ENCODE data around the gene PLEKHG3. TPM values are rescaled to one million over a fixed set of nuclear protein-coding genes. Genes with fewer than 3 reads are reported as not detected.

The PLEKHG3 gene
- total RNA-seq, 4 donors from 2014 or later: 33.3 to 73.9 (median 63.1) TPM

DNA sequence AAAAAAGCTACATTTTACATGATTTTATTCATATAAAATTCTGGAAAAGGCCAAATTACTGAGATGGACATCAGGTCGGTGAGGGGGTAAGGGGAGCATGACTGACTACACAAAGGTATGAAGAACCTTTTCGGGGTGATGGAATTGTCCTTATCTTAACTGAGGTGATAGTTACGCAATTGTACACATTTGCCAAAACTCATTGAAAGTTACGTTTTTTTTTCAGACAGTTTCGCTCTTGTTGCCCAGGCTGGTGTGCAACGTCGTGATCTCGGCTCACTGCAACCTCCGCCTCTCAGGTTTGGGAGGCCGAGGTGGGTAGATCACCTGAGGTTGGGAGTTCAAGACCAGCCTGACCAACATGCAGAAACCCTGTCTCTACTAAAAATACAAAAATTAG lies 29.4 kb upstream of the PLEKHG3 start:
- WGBS, 2 donors: 86 to 88% methylated on average over 10 of the region's 10 CpGs
- Histone ChIP-seq H3K27me3 (no peaks in the 10 kb centered on the region), H3K4me3 (no peak overlapping the region), H3K36me3 (no peaks in the 10 kb centered on the region), H3K9me3 (no peaks in the 10 kb centered on the region), H3K27ac (no peak overlapping the region), H3K4me1 (peaks cover 0 to 12% (median under 1%) of the 10 kb centered on the region in 4 donors)
- no peak for DNase-seq (ENCODE audit: low spot score in 2 of 2)
- TF ChIP-seq EP300 (IDR thresholded peaks at IDR 0.05) (no peak), POLR2A (IDR thresholded peaks at IDR 0.05) (no peak)
- TF ChIP-seq, protein P1, sequence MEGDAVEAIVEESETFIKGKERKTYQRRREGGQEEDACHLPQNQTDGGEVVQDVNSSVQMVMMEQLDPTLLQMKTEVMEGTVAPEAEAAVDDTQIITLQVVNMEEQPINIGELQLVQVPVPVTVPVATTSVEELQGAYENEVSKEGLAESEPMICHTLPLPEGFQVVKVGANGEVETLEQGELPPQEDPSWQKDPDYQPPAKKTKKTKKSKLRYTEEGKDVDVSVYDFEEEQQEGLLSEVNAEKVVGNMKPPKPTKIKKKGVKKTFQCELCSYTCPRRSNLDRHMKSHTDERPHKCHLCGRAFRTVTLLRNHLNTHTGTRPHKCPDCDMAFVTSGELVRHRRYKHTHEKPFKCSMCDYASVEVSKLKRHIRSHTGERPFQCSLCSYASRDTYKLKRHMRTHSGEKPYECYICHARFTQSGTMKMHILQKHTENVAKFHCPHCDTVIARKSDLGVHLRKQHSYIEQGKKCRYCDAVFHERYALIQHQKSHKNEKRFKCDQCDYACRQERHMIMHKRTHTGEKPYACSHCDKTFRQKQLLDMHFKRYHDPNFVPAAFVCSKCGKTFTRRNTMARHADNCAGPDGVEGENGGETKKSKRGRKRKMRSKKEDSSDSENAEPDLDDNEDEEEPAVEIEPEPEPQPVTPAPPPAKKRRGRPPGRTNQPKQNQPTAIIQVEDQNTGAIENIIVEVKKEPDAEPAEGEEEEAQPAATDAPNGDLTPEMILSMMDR (IDR thresholded peaks at IDR 0.05): no peak

DNA sequence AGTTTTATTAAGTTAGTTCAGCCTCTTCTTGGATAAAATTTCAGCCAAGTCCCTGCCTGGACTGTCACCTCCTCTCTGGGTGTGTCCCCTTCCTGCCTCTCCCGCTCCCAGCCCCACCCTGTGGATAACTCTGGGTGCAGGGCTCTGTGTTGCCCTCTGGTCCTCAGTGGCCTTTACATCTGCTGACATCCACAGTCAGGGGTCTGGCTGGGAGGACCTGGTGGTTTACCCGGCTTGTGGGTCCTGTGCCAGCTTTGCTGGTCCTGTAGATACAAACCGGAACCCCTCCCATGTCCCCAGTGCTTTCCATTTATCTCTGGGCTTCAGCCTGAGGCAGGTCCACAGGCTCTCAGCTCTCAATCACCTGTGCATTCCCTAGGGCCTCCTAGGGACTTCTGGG lies 28.9 kb upstream of the PLEKHG3 start:
- no peak overlapping the region for H3K27ac ChIP-seq
- no peaks in the 10 kb centered on the region for H3K27me3 ChIP-seq
- H3K36me3 ChIP-seq: no peaks in the 10 kb centered on the region
- WGBS, 2 donors: 74 to 76% methylated on average over 3 of the region's 3 CpGs
- peaks cover 0 to 17% (median 4%) of the 10 kb centered on the region in 4 donors for H3K4me1 ChIP-seq
- no peak for DNase-seq (ENCODE audit: low spot score in 2 of 2)
- H3K4me3 ChIP-seq: no peak overlapping the region
- TF ChIP-seq EP300 (IDR thresholded peaks at IDR 0.05) (no peak), POLR2A (IDR thresholded peaks at IDR 0.05) (no peak)
- TF ChIP-seq, protein P1 (IDR thresholded peaks at IDR 0.05): no peak
- no peaks in the 10 kb centered on the region for H3K9me3 ChIP-seq

DNA sequence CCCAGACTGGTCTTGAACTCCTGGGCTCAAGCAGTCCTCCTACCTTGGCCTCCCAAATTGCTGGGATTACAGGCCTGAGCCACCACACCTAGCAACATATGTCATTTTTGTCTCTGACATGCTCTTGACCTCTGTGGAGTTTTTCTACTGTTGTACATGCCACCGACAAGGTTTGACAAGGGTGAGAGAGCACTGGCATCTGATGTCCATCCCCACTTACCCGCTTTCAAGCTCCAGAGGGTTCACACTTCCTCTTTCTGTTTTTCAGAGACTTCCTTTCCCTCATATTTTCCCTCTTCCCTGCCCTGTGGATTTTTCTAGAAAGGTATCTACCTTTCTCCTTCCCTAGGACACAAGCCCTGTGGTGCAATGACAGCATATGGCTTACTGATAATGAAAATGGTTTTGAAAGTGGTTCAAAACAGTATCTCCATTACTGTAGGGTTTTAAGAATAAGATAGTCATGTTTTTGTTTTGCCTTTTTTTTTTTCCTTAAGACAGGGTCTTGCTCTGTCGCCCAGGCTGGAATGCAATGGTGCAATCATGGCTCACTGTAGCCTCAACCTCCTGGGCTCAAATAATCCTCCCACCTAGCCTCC lies 27.7 kb upstream of the PLEKHG3 start:
- no peak for TF ChIP-seq EP300 (IDR thresholded peaks at IDR 0.05)
- TF ChIP-seq, protein P1 (IDR thresholded peaks at IDR 0.05): no peak
- TF ChIP-seq POLR2A (IDR thresholded peaks at IDR 0.05): no peak
- WGBS, 2 donors: 71 to 78% methylated on average over 3 of the region's 3 CpGs
- no peak for DNase-seq (ENCODE audit: low spot score in 2 of 2)
- Histone ChIP-seq H3K9me3 (no peaks in the 10 kb centered on the region), H3K27me3 (no peaks in the 10 kb centered on the region), H3K36me3 (no peaks in the 10 kb centered on the region), H3K4me3 (no peak overlapping the region), H3K4me1 (peaks cover 0 to 27% (median 15%) of the 10 kb centered on the region in 4 donors), H3K27ac (no peak overlapping the region)

DNA sequence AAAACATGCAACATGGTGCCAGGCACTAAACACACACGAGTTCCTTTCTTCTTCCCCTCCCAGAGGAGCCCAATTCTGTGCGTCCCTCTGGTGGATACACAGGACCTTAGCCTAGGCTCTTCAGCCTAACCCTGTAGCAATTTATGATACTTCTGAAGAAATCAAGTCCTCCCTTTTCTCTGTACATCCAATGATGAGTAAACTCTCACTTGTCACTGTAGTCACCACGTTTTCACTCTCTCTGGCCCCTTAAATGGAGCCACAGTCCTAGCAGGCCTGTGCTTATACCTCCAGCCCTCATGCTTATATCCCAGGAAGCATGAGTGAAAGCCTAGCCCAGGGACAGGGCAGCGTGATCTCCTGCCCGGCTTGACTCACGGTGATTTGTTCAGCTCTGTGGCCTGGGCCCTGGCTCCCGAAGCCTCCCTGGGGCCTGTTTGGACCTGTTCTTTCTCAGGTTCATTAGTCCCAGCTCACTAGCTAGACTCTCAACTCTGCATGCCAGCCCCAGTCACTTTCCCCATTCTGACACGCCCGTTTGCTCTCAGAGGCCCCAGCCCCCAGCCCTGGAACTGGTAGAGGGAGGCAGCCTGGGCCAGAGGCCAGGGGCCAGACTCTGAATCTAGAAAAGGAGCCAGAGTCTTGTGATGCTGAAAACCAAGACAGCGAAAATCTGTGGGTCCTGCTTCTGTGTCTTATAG lies 24.1 kb upstream of the PLEKHG3 start:
- H3K27ac ChIP-seq: peak overlapping the region; percentile 82 to 95 (median 90)
- WGBS, 2 donors: 60 to 61% methylated on average over 10 of the region's 10 CpGs
- H3K4me3 ChIP-seq: no peak overlapping the region
- TF ChIP-seq, protein P1 (IDR thresholded peaks at IDR 0.05): no peak
- TF ChIP-seq EP300 (IDR thresholded peaks at IDR 0.05) (no peak), POLR2A (IDR thresholded peaks at IDR 0.05) (no peak)
- no peaks in the 10 kb centered on the region for H3K9me3 ChIP-seq
- no peak for DNase-seq (ENCODE audit: low spot score in 2 of 2)
- H3K36me3 ChIP-seq: no peaks in the 10 kb centered on the region
- H3K27me3 ChIP-seq: no peaks in the 10 kb centered on the region
- peaks cover 5 to 56% (median 32%) of the 10 kb centered on the region in 4 donors for H3K4me1 ChIP-seq

DNA sequence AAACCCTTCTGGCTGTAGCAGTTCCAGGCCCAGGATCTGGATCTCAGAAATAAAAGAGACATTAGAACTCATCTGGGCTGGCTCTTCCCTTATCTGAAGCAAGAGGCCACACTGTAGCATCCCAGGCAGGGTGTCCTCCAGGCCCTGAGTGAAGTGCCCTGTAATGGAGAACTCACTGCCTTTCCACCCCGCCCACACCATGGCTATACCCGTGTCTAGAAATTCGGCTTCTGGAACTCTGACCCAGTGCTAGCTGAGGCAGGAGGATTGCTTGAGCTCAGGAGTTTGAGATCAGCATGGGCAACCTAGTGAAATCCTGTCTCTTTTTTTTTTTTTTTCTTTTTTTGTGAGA lies 23.5 kb upstream of the PLEKHG3 start:
- Histone ChIP-seq H3K27ac (peak overlapping the region; percentile 82 to 95 (median 90)), H3K4me3 (no peak overlapping the region), H3K4me1 (peaks cover 5 to 56% (median 32%) of the 10 kb centered on the region in 4 donors), H3K9me3 (no peaks in the 10 kb centered on the region), H3K27me3 (no peaks in the 10 kb centered on the region), H3K36me3 (no peaks in the 10 kb centered on the region)
- 67 to 68% methylated on average over 3 of the region's 3 CpGs for WGBS, 2 donors
- no peak for DNase-seq (ENCODE audit: low spot score in 2 of 2)
- no peak for TF ChIP-seq EP300 (IDR thresholded peaks at IDR 0.05)
- TF ChIP-seq POLR2A (IDR thresholded peaks at IDR 0.05): no peak
- TF ChIP-seq, protein P1 (IDR thresholded peaks at IDR 0.05): no peak
